Lung (tissue), 12 donors: ENCODE data around the gene COL11A2. TPM values are rescaled to one million over a fixed set of nuclear protein-coding genes. Genes with fewer than 3 reads are reported as not detected.

Experiments
- ATAC-seq: fragments of 200-7000 bp; cut with Tn5 transposase; one replicate; pipeline ENCODE4 v1.9.1; 2020; ENCODE audit warnings: moderate number of reproducible peaks; ENCODE audit not compliant: insufficient read depth, low FRiP score
- DNase-seq, 3 donors: peaks; one replicate each; pipeline ENCODE4 v3.0.0-alpha.2; 2013 to 2017
- H3K27ac ChIP-seq, 2 donors: one replicate each; pipeline ENCODE4 v1.5.1; 2013; ENCODE audit warnings: mild to moderate bottlenecking in 2 of 2, moderate library complexity in 2 of 2, control low read depth in 1 of 2, inconsistent platforms in 1 of 2, low read depth in 1 of 2, low read length in 1 of 2
- H3K27me3 ChIP-seq, 3 donors: one replicate each; pipeline ENCODE4 v1.5.1; 2013; ENCODE audit warnings: low read length in 2 of 3; ENCODE audit not compliant: control insufficient read depth in 3 of 3, insufficient read depth in 3 of 3
- H3K36me3 ChIP-seq, 4 donors: one replicate each; pipeline ENCODE4 v1.5.1; 2013; ENCODE audit warnings: low read length in 4 of 4, mild to moderate bottlenecking in 1 of 4, moderate library complexity in 1 of 4; ENCODE audit not compliant: control insufficient read depth in 4 of 4, insufficient read depth in 4 of 4
- H3K4me1 ChIP-seq, 5 donors: one replicate each; pipeline ENCODE4 v1.5.1; 2013; ENCODE audit warnings: low read length in 5 of 5, mild to moderate bottlenecking in 2 of 5, moderate library complexity in 1 of 5; ENCODE audit not compliant: control insufficient read depth in 5 of 5, insufficient read depth in 5 of 5
- H3K4me3 ChIP-seq: one replicate; pipeline ENCODE4 v1.5.1; 2013; ENCODE audit warnings: mild to moderate bottlenecking, control low read depth, moderate library complexity
- H3K9ac ChIP-seq, 2 donors: one replicate each; pipeline ENCODE4 v1.5.1; 2013; ENCODE audit warnings: low read length in 2 of 2, control low read depth in 1 of 2; ENCODE audit not compliant: insufficient read depth in 1 of 2
- H3K9me3 ChIP-seq, 4 donors: one replicate each; pipeline ENCODE4 v1.5.1; 2013; ENCODE audit warnings: low read length in 3 of 4, mild to moderate bottlenecking in 1 of 4, moderate library complexity in 1 of 4; ENCODE audit not compliant: control insufficient read depth in 4 of 4, insufficient read depth in 3 of 4
- WGBS, 2 donors: extraction: QIAGEN DNeasy Blood & Tissue Kit; methylation state at CpG; one replicate each; pipeline ENCODE4 v1.1.7; 2013; 5-methylcytosine and 5-hydroxymethylcytosine counted together
- polyA plus RNA-seq, 2 donors: library from polyadenylated mRNA; stranded (reverse); fragments of 200-250 nt; gene quantifications; one replicate each; pipeline ENCODE4 v1.2.1, GENCODE V29; 2013
- total RNA-seq, 2 donors: library from RNA; depleted of rRNA in 1 of 2; stranded (reverse); fragments of >200 nt in 1 of 2; gene quantifications; one replicate each; pipeline ENCODE4 v1.2.1, GENCODE V29; 2014 to 2021
- TF ChIP-seq, protein P1 (sequence below): IDR thresholded peaks from 2 replicates; pipeline ENCODE4 v1.5.1; 2012; ENCODE audit warnings: mild to moderate bottlenecking; ENCODE audit errors: control extremely low read depth, extremely low read depth
- donor health status: control.
- donor health status: control.
- donor health status: Bipolar disorder and iron deficiency.
- donor health status: healthy.
- donor health status: DM: yes; HTN: yes; CAD: no.

COL11A2 gene
- total and polyA plus RNA-seq, 4 donors = 0.32 to 2.4 (median 0.90) TPM

DNA sequence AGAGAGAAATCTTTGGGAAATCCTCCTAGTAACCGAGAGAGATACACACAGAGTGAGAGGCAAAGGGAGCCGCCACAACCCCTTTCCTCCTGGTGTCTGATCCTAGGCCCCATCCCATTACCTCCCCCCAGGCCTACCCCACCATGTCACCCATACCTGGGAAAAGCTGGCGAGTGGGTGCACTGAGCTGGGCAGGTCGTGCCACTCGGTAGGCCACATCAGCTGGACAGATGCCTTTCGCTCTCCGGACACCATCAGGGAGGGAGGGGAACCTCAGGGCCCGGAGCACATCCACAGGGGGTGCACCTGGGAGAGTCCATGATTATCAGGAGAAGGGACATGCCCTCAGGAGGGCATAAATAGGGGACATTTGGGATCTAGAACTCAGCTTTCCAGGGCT lies 3.1 kb downstream of the COL11A2 start:
- Histone ChIP-seq H3K9ac (no peak overlapping the region), H3K27ac (no peak overlapping the region), H3K27me3 (peaks cover 0 to 21% (median 18%) of the 10 kb centered on the region in 3 donors), H3K4me1 (peaks cover 0 to 17% (median 5%) of the 10 kb centered on the region in 5 donors), H3K36me3 (peaks cover 0 to 1% (median 0%) of the 10 kb centered on the region in 4 donors), H3K4me3 (no peak overlapping the region), H3K9me3 (no peaks in the 10 kb centered on the region)
- TF ChIP-seq, protein P1, sequence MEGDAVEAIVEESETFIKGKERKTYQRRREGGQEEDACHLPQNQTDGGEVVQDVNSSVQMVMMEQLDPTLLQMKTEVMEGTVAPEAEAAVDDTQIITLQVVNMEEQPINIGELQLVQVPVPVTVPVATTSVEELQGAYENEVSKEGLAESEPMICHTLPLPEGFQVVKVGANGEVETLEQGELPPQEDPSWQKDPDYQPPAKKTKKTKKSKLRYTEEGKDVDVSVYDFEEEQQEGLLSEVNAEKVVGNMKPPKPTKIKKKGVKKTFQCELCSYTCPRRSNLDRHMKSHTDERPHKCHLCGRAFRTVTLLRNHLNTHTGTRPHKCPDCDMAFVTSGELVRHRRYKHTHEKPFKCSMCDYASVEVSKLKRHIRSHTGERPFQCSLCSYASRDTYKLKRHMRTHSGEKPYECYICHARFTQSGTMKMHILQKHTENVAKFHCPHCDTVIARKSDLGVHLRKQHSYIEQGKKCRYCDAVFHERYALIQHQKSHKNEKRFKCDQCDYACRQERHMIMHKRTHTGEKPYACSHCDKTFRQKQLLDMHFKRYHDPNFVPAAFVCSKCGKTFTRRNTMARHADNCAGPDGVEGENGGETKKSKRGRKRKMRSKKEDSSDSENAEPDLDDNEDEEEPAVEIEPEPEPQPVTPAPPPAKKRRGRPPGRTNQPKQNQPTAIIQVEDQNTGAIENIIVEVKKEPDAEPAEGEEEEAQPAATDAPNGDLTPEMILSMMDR = no peak
- DNase-seq (no peak), ATAC-seq (no peak)
- WGBS, 2 donors = 90% methylated on average over 8 of the region's 8 CpGs

DNA sequence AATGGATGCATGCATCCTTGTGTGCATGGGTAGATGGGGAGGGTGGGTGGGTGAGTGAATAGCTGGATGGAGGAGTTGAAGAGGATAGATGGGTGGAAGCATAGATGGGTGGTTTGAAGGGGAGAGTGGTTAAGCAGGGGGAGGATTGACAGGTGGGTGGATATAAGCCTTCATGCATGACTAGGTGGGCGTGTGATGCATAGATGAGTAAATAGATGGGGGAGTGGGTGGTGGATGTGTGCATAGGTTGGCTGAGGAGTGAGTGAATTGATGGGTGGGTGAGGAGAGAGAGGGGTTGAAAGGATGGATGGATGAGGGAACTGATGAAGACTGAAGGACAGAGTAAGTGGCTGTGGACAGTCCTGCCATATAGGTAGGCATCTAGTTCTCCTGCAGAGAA lies 4.5 kb downstream of the COL11A2 start:
- 93 to 100% methylated on average over 1 of the region's 1 CpG for WGBS, 2 donors
- TF ChIP-seq, protein P1 = no peak
- Histone ChIP-seq H3K27me3 (peaks cover 0 to 20% (median 18%) of the 10 kb centered on the region in 3 donors), H3K4me1 (peaks cover 0 to 10% (median 3%) of the 10 kb centered on the region in 5 donors), H3K27ac (no peak overlapping the region), H3K9me3 (no peaks in the 10 kb centered on the region), H3K36me3 (no peaks in the 10 kb centered on the region), H3K9ac (no peak overlapping the region), H3K4me3 (no peak overlapping the region)
- ATAC-seq (no peak), DNase-seq (no peak)

DNA sequence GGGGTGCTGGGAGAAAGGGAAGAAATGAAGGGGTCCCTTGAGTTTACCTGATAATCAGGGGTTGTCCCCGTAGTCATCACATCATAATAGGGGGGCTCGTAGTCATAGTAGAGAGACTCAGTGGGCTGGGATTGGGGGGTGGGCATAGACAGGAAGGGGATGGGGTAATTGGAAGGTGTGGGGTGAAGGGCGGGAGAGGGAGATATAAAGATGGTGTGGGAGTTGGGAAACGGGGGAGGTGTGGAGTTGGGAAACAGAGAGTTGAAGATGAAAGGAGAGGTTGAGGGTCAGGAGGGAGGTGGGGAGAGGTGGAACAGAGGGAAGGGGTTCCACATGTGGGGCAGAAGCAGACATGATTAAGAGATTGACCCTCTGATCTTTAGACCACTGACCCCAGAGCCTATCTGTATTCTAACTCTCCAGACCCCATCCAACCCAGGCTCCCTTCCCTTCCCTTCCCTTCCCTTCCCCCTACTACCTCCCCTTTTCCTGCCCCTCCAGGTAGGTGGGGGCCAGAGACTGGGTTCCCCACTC lies 6.5 kb downstream of the COL11A2 start:
- TF ChIP-seq, protein P1 = no peak
- H3K4me3 ChIP-seq = no peak overlapping the region
- H3K27ac ChIP-seq = no peak overlapping the region
- DNase-seq (no peak), ATAC-seq (no peak)
- H3K27me3 ChIP-seq = peaks cover 0 to 3% (median under 1%) of the 10 kb centered on the region in 3 donors
- no peaks in the 10 kb centered on the region for H3K36me3 ChIP-seq
- H3K9me3 ChIP-seq = no peaks in the 10 kb centered on the region
- H3K9ac ChIP-seq = no peak overlapping the region
- no peaks in the 10 kb centered on the region for H3K4me1 ChIP-seq
- 70 to 90% methylated on average over 4 of the region's 4 CpGs for WGBS, 2 donors

DNA sequence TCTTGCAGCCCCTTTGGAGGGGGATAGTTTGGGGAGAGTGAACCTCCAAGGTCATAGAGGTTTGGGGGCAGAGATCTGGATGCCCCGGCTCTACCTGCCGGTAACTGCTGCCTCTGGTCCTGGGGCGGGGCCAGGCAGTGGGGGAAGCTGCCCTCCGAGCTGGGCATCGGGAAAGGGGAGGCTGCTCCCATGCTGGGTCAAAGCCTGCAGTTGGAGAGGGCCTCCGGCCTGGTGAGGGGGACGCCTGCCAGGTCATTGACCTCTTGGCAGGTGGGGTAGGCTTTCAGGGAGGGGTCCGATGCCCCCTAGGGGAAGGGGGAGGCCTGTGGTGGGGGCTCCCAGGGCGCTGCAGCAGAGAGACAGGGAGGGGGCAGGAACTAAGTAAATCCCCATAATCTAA lies 7.1 kb downstream of the COL11A2 start:
- no peaks in the 10 kb centered on the region for H3K36me3 ChIP-seq
- H3K4me1 ChIP-seq = no peaks in the 10 kb centered on the region
- DNase-seq = no peak
- WGBS, 2 donors = 77 to 94% methylated on average over 9 of the region's 9 CpGs
- no peaks in the 10 kb centered on the region for H3K9me3 ChIP-seq
- no peak overlapping the region for H3K4me3 ChIP-seq
- H3K27me3 ChIP-seq = peaks cover 0 to 2% (median 0%) of the 10 kb centered on the region in 3 donors
- TF ChIP-seq, protein P1 = no peak
- ATAC-seq = no peak
- no peak overlapping the region for H3K27ac ChIP-seq
- H3K9ac ChIP-seq = no peak overlapping the region
